ENCODE data around the gene WFIKKN1. TPM values are rescaled to one million over a fixed set of nuclear protein-coding genes. Genes with fewer than 3 reads are reported as not detected.

The WFIKKN1 gene
- total and polyA plus RNA-seq, 2 of the 4 experiments (the other 2 are of a cell fraction), result 0.10 TPM; not detected in 1

DNA sequence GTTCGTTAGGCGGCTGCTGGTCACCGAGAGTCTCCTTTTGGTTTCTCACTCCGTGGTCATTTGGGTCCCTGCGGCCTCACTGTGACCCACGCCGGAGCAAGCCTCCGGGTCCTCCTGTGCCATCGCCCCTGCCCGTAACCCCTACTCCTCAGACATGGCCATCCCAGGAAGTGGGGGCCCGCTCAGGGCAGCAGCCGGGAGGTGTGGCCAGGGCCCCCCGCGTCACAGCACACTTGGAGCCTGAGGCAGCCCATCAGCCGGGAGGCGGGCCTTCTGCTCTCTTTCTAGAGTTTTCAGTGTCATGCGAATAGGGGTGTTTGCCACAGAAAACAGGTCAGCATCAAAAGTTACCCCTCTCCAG lies 7.9 kb upstream of the WFIKKN1 start:
- H3K27me3 ChIP-seq (ENCODE audit: control insufficient read depth, insufficient read depth, low read length), result no peaks in the 10 kb centered on the region
- TF ChIP-seq RFX5 (IDR thresholded peaks at IDR 0.05; ENCODE audit: low read depth, low read length) (no peak), MAFK (IDR thresholded peaks at IDR 0.05; ENCODE audit: low read depth, low read length) (no peak), NFE2L2 (IDR thresholded peaks at IDR 0.05; ENCODE audit: low read depth, low read length) (no peak), MAZ (IDR thresholded peaks at IDR 0.05; ENCODE audit: borderline replicate concordance, low read depth, low read length) (no peak), POLR2A (IDR thresholded peaks at IDR 0.05; ENCODE audit: low read depth, low read length) (no peak), ELK1 (IDR thresholded peaks at IDR 0.05; ENCODE audit: borderline replicate concordance, low read depth, low read length) (no peak), RAD21 (IDR thresholded peaks at IDR 0.05; ENCODE audit: low read length) (no peak), FOS (IDR thresholded peaks at IDR 0.05; ENCODE audit: low read depth, low read length) (no peak), MXI1 (IDR thresholded peaks at IDR 0.05; ENCODE audit: borderline replicate concordance, low read depth, low read length) (no peak), CHD1 (IDR thresholded peaks at IDR 0.05; ENCODE audit: low read depth, low read length) (no peak), BHLHE40 (IDR thresholded peaks at IDR 0.05; ENCODE audit: low read depth, low read length) (no peak)
- TF ChIP-seq, protein P1, sequence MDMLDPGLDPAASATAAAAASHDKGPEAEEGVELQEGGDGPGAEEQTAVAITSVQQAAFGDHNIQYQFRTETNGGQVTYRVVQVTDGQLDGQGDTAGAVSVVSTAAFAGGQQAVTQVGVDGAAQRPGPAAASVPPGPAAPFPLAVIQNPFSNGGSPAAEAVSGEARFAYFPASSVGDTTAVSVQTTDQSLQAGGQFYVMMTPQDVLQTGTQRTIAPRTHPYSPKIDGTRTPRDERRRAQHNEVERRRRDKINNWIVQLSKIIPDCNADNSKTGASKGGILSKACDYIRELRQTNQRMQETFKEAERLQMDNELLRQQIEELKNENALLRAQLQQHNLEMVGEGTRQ (IDR thresholded peaks at IDR 0.05; ENCODE audit: low read depth, low read length), result no peak
- TF ChIP-seq, protein P2, sequence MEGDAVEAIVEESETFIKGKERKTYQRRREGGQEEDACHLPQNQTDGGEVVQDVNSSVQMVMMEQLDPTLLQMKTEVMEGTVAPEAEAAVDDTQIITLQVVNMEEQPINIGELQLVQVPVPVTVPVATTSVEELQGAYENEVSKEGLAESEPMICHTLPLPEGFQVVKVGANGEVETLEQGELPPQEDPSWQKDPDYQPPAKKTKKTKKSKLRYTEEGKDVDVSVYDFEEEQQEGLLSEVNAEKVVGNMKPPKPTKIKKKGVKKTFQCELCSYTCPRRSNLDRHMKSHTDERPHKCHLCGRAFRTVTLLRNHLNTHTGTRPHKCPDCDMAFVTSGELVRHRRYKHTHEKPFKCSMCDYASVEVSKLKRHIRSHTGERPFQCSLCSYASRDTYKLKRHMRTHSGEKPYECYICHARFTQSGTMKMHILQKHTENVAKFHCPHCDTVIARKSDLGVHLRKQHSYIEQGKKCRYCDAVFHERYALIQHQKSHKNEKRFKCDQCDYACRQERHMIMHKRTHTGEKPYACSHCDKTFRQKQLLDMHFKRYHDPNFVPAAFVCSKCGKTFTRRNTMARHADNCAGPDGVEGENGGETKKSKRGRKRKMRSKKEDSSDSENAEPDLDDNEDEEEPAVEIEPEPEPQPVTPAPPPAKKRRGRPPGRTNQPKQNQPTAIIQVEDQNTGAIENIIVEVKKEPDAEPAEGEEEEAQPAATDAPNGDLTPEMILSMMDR (conservative IDR thresholded peaks at IDR 0.05; ENCODE audit: low read depth, low read length), result no peak
- H3K9me1 ChIP-seq (ENCODE audit: insufficient read depth, low read length), result peaks cover 4% of the 10 kb centered on the region; the same call in 1 of the 2 replicates
- H3K4me2 ChIP-seq (ENCODE audit: low read depth, low read length), result no peak overlapping the region
- H3K4ac ChIP-seq (ENCODE audit: low read depth, low read length), result no peak overlapping the region
- dilution Hi-C loops (cut with HindIII; ENCODE audit: low sequenced_read_pairs, unreplicated experiment), result no loop called here
- H2BK120ac ChIP-seq (ENCODE audit: low read depth, low read length), result no peak overlapping the region
- peaks cover 9 to 61% of the 10 kb centered on the region in 2 experiments; a peak in 2 of 4 replicates for H3K79me1 ChIP-seq (ENCODE audit: low read depth in 1 of 2, low read length in 2 of 2)
- ChIA-PET CTCF (no interaction called here), POLR2A (ENCODE audit: unreplicated experiment) (no interaction called here)
- WGBS, 2 experiments (ENCODE audit: extremely low coverage in 2 of 2, insufficient read length in 1 of 2), result 87% methylated on average over 3 of the region's 17 CpGs; no CpG with 5 or more reads in 1 of the 2 experiments
- no peak overlapping the region for H2BK15ac ChIP-seq (ENCODE audit: low read depth, low read length)
- intact Hi-C loops (cut with micrococcal nuclease), result no loop called here
- no peak overlapping the region for H4K8ac ChIP-seq (ENCODE audit: low read depth in 2 of 2, low read length in 2 of 2)
- H4K20me1 ChIP-seq (ENCODE audit: insufficient read depth, low read length), result peaks cover 16% of the 10 kb centered on the region
- no peak overlapping the region for H3K18ac ChIP-seq (ENCODE audit: low read depth, low read length)
- no peak overlapping the region for H2AK9ac ChIP-seq (replicated peaks; ENCODE audit: low read depth, low read length, poor library complexity)
- no peak overlapping the region for H3K14ac ChIP-seq (replicated peaks; ENCODE audit: low read depth, low read length)
- DNase-seq (no peak), ATAC-seq (ENCODE audit: low read depth) (no peak)
- H3K27ac ChIP-seq (ENCODE audit: insufficient read depth, low read length), result peak overlapping the region; percentile 23; the same call in 1 of the 2 replicates
- H3K9ac ChIP-seq (ENCODE audit: low read depth, low read length), result no peak overlapping the region
- H3K36me3 ChIP-seq (ENCODE audit: control insufficient read depth, insufficient read depth, low read length), result peaks cover 7% of the 10 kb centered on the region; the same call in 1 of the 2 replicates
- H4K5ac ChIP-seq (ENCODE audit: low read depth, low read length), result peak overlapping the region; percentile 22; the same call in 1 of the 2 replicates
- no peak overlapping the region for H3K23ac ChIP-seq (ENCODE audit: low read depth, low read length)
- H4K91ac ChIP-seq (ENCODE audit: insufficient read depth, low read depth, low read length), result peak overlapping the region; percentile 6; the same call in 1 of the 2 replicates
- H3K56ac ChIP-seq (ENCODE audit: extremely low read depth, insufficient read depth, low read length), result no peak overlapping the region
- BruUV-seq (replicated peaks), result no TSS peak
- peak overlapping the region; percentile 7 for H2BK5ac ChIP-seq (ENCODE audit: low read depth, low read length, poor library complexity, severe bottlenecking)
- no peaks in the 10 kb centered on the region for H3K9me3 ChIP-seq (ENCODE audit: control insufficient read depth, insufficient read depth, low read length)
- H2AK5ac ChIP-seq (ENCODE audit: low read depth, low read length), result no peak overlapping the region
- peaks cover 15% of the 10 kb centered on the region for H3K4me1 ChIP-seq (ENCODE audit: control insufficient read depth, insufficient read depth, low read length)
- H2AFZ ChIP-seq (replicated peaks; ENCODE audit: low read length, poor library complexity), result no peak overlapping the region
- no peak overlapping the region for H3K4me3 ChIP-seq (ENCODE audit: insufficient read depth, low read depth, low read length)
- no peak overlapping the region for H2BK20ac ChIP-seq (ENCODE audit: low read depth, low read length)
- in situ Hi-C loops (cut with MboI; ENCODE audit: low sequenced_read_pairs), result no loop called here
